ENCODE measurements around the gene AMN1.
"Not testable (repeated sequence)": the region's sequence is repeated elsewhere in the genome, so short reads cannot be mapped to it uniquely, and the experiment has no call there.

AMN1 gene

GRCh38 chr12:31732926-31733548 lies 4.2 kb upstream of the AMN1 start:
- TF ChIP-seq, protein P1, sequence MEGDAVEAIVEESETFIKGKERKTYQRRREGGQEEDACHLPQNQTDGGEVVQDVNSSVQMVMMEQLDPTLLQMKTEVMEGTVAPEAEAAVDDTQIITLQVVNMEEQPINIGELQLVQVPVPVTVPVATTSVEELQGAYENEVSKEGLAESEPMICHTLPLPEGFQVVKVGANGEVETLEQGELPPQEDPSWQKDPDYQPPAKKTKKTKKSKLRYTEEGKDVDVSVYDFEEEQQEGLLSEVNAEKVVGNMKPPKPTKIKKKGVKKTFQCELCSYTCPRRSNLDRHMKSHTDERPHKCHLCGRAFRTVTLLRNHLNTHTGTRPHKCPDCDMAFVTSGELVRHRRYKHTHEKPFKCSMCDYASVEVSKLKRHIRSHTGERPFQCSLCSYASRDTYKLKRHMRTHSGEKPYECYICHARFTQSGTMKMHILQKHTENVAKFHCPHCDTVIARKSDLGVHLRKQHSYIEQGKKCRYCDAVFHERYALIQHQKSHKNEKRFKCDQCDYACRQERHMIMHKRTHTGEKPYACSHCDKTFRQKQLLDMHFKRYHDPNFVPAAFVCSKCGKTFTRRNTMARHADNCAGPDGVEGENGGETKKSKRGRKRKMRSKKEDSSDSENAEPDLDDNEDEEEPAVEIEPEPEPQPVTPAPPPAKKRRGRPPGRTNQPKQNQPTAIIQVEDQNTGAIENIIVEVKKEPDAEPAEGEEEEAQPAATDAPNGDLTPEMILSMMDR (IDR thresholded peaks at IDR 0.05; ENCODE audit: low read length), result no peak
- no peak for TF ChIP-seq EZH2 (IDR thresholded peaks at IDR 0.05; ENCODE audit: borderline replicate concordance, low read length)
- H3F3A ChIP-seq (ENCODE audit: insufficient read depth, low read length), result no peaks in the 10 kb centered on the region
- H3K9me2 ChIP-seq (ENCODE audit: low read depth, low read length), result no peaks in the 10 kb centered on the region
- H3K27me3 ChIP-seq (ENCODE audit: insufficient read depth, low read length), result no peaks in the 10 kb centered on the region
- H2AFZ ChIP-seq (ENCODE audit: low read length), result no peak overlapping the region
- no peaks in the 10 kb centered on the region for H4K20me1 ChIP-seq (ENCODE audit: insufficient read depth, low read length)
- H3K4me2 ChIP-seq (ENCODE audit: low read length), result no peak overlapping the region
- no peak overlapping the region for H3K4me3 ChIP-seq (ENCODE audit: low read depth, low read length, poor library complexity, severe bottlenecking)
- no peak overlapping the region for H3K9ac ChIP-seq (ENCODE audit: low read length)
- no peaks in the 10 kb centered on the region for H3K79me2 ChIP-seq (ENCODE audit: insufficient read depth, low read length)
- H3K27ac ChIP-seq (ENCODE audit: low read depth, low read length, poor library complexity, severe bottlenecking), result no peak overlapping the region
- H3K9me3 ChIP-seq (ENCODE audit: low read length), result no peaks in the 10 kb centered on the region
- H3K36me3 ChIP-seq (ENCODE audit: insufficient read depth, low read length), result no peaks in the 10 kb centered on the region
- H3K4me1 ChIP-seq (ENCODE audit: insufficient read depth, low read length, severe bottlenecking), result peaks cover 40% of the 10 kb centered on the region

DNA sequence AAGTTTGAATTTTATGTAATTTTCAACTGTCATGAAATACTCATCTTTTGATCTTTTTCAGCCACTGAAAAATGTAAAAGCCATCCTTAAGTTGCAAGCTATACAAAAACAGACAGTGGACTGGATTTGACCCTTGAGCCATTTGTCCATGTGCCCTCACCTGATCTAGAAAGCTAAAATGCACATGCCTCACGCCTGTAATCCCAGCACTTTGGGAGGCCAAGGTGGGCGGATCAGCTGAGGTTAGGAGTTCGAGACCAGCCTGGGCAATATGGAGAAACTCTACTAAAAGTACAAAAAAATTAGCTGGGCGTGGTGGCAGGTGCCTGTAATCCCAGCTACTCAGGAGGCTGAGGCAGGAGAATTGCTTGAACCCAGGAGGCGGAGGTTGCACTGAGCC lies 2.4 kb upstream of the AMN1 start:
- peaks cover 44% of the 10 kb centered on the region for H3K4me1 ChIP-seq (ENCODE audit: insufficient read depth, low read length, severe bottlenecking)
- not testable (repeated sequence) for H3F3A ChIP-seq (ENCODE audit: insufficient read depth, low read length); H3K36me3 ChIP-seq (ENCODE audit: insufficient read depth, low read length); H3K27me3 ChIP-seq (ENCODE audit: insufficient read depth, low read length); H3K9me3 ChIP-seq (ENCODE audit: low read length); H2AFZ ChIP-seq (ENCODE audit: low read length); H3K9me2 ChIP-seq (ENCODE audit: low read depth, low read length); H4K20me1 ChIP-seq (ENCODE audit: insufficient read depth, low read length); H3K4me3 ChIP-seq (ENCODE audit: low read depth, low read length, poor library complexity, severe bottlenecking); H3K4me2 ChIP-seq (ENCODE audit: low read length); H3K79me2 ChIP-seq (ENCODE audit: insufficient read depth, low read length); H3K27ac ChIP-seq (ENCODE audit: low read depth, low read length, poor library complexity, severe bottlenecking); H3K9ac ChIP-seq (ENCODE audit: low read length)

DNA sequence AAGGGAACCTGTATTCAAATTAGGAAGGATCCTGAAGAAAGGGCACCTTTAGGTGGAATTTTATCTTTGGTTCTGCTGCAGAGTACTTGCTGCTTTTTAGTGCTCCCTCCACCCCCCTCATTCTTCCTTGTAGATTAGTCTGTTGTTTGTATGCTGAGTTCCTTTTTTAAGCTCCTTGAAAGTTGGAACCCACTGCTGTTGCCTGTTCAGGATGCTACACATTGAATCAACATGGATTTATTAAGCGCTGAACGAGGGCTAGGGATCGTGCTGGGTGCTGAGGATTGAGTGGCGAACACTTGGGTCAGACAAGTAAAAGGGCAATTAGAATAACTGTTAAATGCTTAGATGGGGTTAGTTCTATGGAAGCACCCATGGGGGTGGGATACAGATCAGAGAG lies 884 bp upstream of the AMN1 start:
- H2AFZ ChIP-seq (ENCODE audit: low read length), result no peak overlapping the region
- H3K27ac ChIP-seq (ENCODE audit: low read depth, low read length, poor library complexity, severe bottlenecking), result peak overlapping the region; percentile 92
- no peak for TF ChIP-seq EZH2 (IDR thresholded peaks at IDR 0.05; ENCODE audit: borderline replicate concordance, low read length)
- TF ChIP-seq, protein P1 (IDR thresholded peaks at IDR 0.05; ENCODE audit: low read length), result no peak
- peaks cover 52% of the 10 kb centered on the region for H3K4me1 ChIP-seq (ENCODE audit: insufficient read depth, low read length, severe bottlenecking)
- no peaks in the 10 kb centered on the region for H3K79me2 ChIP-seq (ENCODE audit: insufficient read depth, low read length)
- no peaks in the 10 kb centered on the region for H3K9me2 ChIP-seq (ENCODE audit: low read depth, low read length)
- peak overlapping the region; percentile 92 for H3K4me2 ChIP-seq (ENCODE audit: low read length)
- no peaks in the 10 kb centered on the region for H3K9me3 ChIP-seq (ENCODE audit: low read length)
- H3K36me3 ChIP-seq (ENCODE audit: insufficient read depth, low read length), result no peaks in the 10 kb centered on the region
- H3K27me3 ChIP-seq (ENCODE audit: insufficient read depth, low read length), result no peaks in the 10 kb centered on the region
- H3F3A ChIP-seq (ENCODE audit: insufficient read depth, low read length), result no peaks in the 10 kb centered on the region
- H4K20me1 ChIP-seq (ENCODE audit: insufficient read depth, low read length), result no peaks in the 10 kb centered on the region
- H3K9ac ChIP-seq (ENCODE audit: low read length), result peak overlapping the region; percentile 76
- peak overlapping the region; percentile 84 for H3K4me3 ChIP-seq (ENCODE audit: low read depth, low read length, poor library complexity, severe bottlenecking)

GRCh38 chr12:31728289-31728916 lies 418 bp downstream of the AMN1 start:
- no peaks in the 10 kb centered on the region for H3K79me2 ChIP-seq (ENCODE audit: insufficient read depth, low read length)
- no peaks in the 10 kb centered on the region for H3K27me3 ChIP-seq (ENCODE audit: insufficient read depth, low read length)
- no peaks in the 10 kb centered on the region for H3K9me3 ChIP-seq (ENCODE audit: low read length)
- no peak overlapping the region for H2AFZ ChIP-seq (ENCODE audit: low read length)
- H3K9ac ChIP-seq (ENCODE audit: low read length), result peak overlapping the region; percentile 95
- H3K36me3 ChIP-seq (ENCODE audit: insufficient read depth, low read length), result no peaks in the 10 kb centered on the region
- no peaks in the 10 kb centered on the region for H3K9me2 ChIP-seq (ENCODE audit: low read depth, low read length)
- H3K4me1 ChIP-seq (ENCODE audit: insufficient read depth, low read length, severe bottlenecking), result peaks cover 55% of the 10 kb centered on the region
- peak overlapping the region; percentile 85 for H3K4me2 ChIP-seq (ENCODE audit: low read length)
- H3K4me3 ChIP-seq (ENCODE audit: low read depth, low read length, poor library complexity, severe bottlenecking), result peak overlapping the region; percentile 84
- TF ChIP-seq, protein P1 (IDR thresholded peaks at IDR 0.05; ENCODE audit: low read length), result no peak
- no peaks in the 10 kb centered on the region for H3F3A ChIP-seq (ENCODE audit: insufficient read depth, low read length)
- no peaks in the 10 kb centered on the region for H4K20me1 ChIP-seq (ENCODE audit: insufficient read depth, low read length)
- peak overlapping the region; percentile 92 for H3K27ac ChIP-seq (ENCODE audit: low read depth, low read length, poor library complexity, severe bottlenecking)

Data from OCI-LY1 (cell line).